DND-41 (cell line): ENCODE data around the gene POMGNT1.

Source experiments
- ATAC-seq: fragments of 200-7000 bp; cut with Tn5 transposase; 3 replicates; pipeline ENCODE4 v1.9.1; 2021; ENCODE audit warnings: low read depth; ENCODE audit not compliant: insufficient read depth
- DNase-seq: peaks from one replicate; pipeline ENCODE4 v3.0.0-alpha.2; 2020
- H2AFZ ChIP-seq: 2 replicates; pipeline ENCODE4 v1.6.0; 2012; ENCODE audit warnings: low read depth, low read length
- H3K27ac ChIP-seq: 2 replicates; pipeline ENCODE4 v1.5.1; 2012; ENCODE audit warnings: low read length, inconsistent platforms
- H3K27me3 ChIP-seq: fragments of 200-600 bp; sonication (generic); 2 replicates; pipeline ENCODE4 v1.6.0; 2012; ENCODE audit warnings: low read length, mild to moderate bottlenecking, inconsistent platforms; ENCODE audit not compliant: insufficient read depth, poor library complexity
- H3K36me3 ChIP-seq: 2 replicates; pipeline ENCODE4 v1.5.1; 2012; ENCODE audit warnings: low read length, inconsistent platforms; ENCODE audit not compliant: insufficient read depth
- H3K4me1 ChIP-seq: 2 replicates; pipeline ENCODE4 v1.5.1; 2012; ENCODE audit warnings: mild to moderate bottlenecking, low read length; ENCODE audit not compliant: insufficient read depth
- H3K4me2 ChIP-seq: 2 replicates; pipeline ENCODE4 v1.6.0; 2012; ENCODE audit warnings: mild to moderate bottlenecking, moderate library complexity, low read length, inconsistent platforms; ENCODE audit not compliant: insufficient read depth
- H3K4me3 ChIP-seq, 2 experiments: fragments of 200-600 bp in 1 of 2; shearing (Covaris generic) in 1 of 2; 2 replicates each; pipeline ENCODE4 v1.5.1; 2012 to 2016; ENCODE audit warnings: inconsistent platforms in 2 of 2, low read length in 2 of 2, mild to moderate bottlenecking in 2 of 2, low read depth in 1 of 2, moderate library complexity in 1 of 2
- H3K79me2 ChIP-seq: 2 replicates; pipeline ENCODE4 v1.6.0; 2012; ENCODE audit warnings: low read length, inconsistent platforms; ENCODE audit not compliant: insufficient read depth
- H3K9ac ChIP-seq: 2 replicates; pipeline ENCODE4 v1.6.0; 2012; ENCODE audit warnings: low read depth, mild to moderate bottlenecking, inconsistent platforms, low read length, moderate library complexity
- H3K9me3 ChIP-seq: 2 replicates; pipeline ENCODE4 v1.5.1; 2012; ENCODE audit warnings: low read length, moderate library complexity, mild to moderate bottlenecking, inconsistent platforms; ENCODE audit not compliant: insufficient read depth, severe bottlenecking
- H4K20me1 ChIP-seq: 2 replicates; pipeline ENCODE4 v1.6.0; 2012; ENCODE audit warnings: low read length; ENCODE audit not compliant: insufficient read depth
- CTCF ChIP-seq: IDR thresholded peaks from 2 replicates; pipeline ENCODE4 v1.5.1; 2012; ENCODE audit warnings: borderline replicate concordance, low read length, moderate library complexity, mild to moderate bottlenecking; ENCODE audit not compliant: poor library complexity, severe bottlenecking; ENCODE audit errors: extremely low read depth
- EZH2 ChIP-seq: IDR thresholded peaks from 3 replicates; pipeline ENCODE4 v1.6.1; 2012; ENCODE audit warnings: borderline replicate concordance, low read depth, mild to moderate bottlenecking, moderate library complexity, low read length, inconsistent platforms; ENCODE audit not compliant: severe bottlenecking

Gene POMGNT1

GRCh38 chr1:46192171-46192570 is 6.1 kb downstream of the POMGNT1 start:
- H3K79me2 ChIP-seq = peaks cover 4% of the 10 kb centered on the region
- H3K27me3 ChIP-seq = no peaks in the 10 kb centered on the region
- H3K4me3 ChIP-seq = no peak overlapping the region
- no peak overlapping the region for H3K27ac ChIP-seq
- no peak overlapping the region for H3K4me2 ChIP-seq
- H2AFZ ChIP-seq = no peak overlapping the region
- H3K4me1 ChIP-seq = peaks cover 10% of the 10 kb centered on the region
- DNase-seq = no peak
- ATAC-seq = no peak
- no peaks in the 10 kb centered on the region for H3K9me3 ChIP-seq
- TF ChIP-seq CTCF (no peak), EZH2 (no peak)
- no peak overlapping the region for H3K9ac ChIP-seq
- peaks cover 90% of the 10 kb centered on the region for H3K36me3 ChIP-seq
- no peaks in the 10 kb centered on the region for H4K20me1 ChIP-seq

- no peak for TF ChIP-seq CTCF
- no peak for TF ChIP-seq EZH2
- H3K4me3 ChIP-seq = no peak overlapping the region
- no peak overlapping the region for H3K27ac ChIP-seq
- ATAC-seq (no peak), DNase-seq (no peak)
- no peaks in the 10 kb centered on the region for H3K79me2 ChIP-seq
- H4K20me1 ChIP-seq = no peaks in the 10 kb centered on the region
- H3K36me3 ChIP-seq = peaks cover 82% of the 10 kb centered on the region
- no peaks in the 10 kb centered on the region for H3K27me3 ChIP-seq
- H2AFZ ChIP-seq = no peak overlapping the region
- no peak overlapping the region for H3K9ac ChIP-seq
- peaks cover under 1% of the 10 kb centered on the region; the same call in 1 of the 2 replicates for H3K4me1 ChIP-seq
- no peak overlapping the region for H3K4me2 ChIP-seq
- H3K9me3 ChIP-seq = no peaks in the 10 kb centered on the region
These were observed 7.1 kb downstream of the POMGNT1 start for GRCh38 chr1:46191033-46191701.

GRCh38 chr1:46190539-46190938 is 7.7 kb downstream of the POMGNT1 start:
- Histone ChIP-seq H3K4me2 (no peak overlapping the region), H3K79me2 (no peaks in the 10 kb centered on the region), H3K27ac (no peak overlapping the region), H3K36me3 (peaks cover 77% of the 10 kb centered on the region), H2AFZ (no peak overlapping the region), H3K4me3 (no peak overlapping the region), H3K4me1 (no peaks in the 10 kb centered on the region), H4K20me1 (no peaks in the 10 kb centered on the region), H3K9me3 (no peaks in the 10 kb centered on the region), H3K27me3 (no peaks in the 10 kb centered on the region), H3K9ac (no peak overlapping the region)
- no peak for ATAC-seq
- TF ChIP-seq CTCF (no peak), EZH2 (no peak)
- DNase-seq = no peak
